Fibroblast of the conjunctiva (primary cell): Measurements from ENCODE around the gene POLDIP2.
A peak's percentile ranks its signal among the peaks of the same experiment; 100 is the strongest.

Experiments used
- DNase-seq: peaks from one replicate; pipeline ENCODE4 v3.0.0-alpha.2; 2010; ENCODE audit warnings: low read depth

The POLDIP2 gene

DNA sequence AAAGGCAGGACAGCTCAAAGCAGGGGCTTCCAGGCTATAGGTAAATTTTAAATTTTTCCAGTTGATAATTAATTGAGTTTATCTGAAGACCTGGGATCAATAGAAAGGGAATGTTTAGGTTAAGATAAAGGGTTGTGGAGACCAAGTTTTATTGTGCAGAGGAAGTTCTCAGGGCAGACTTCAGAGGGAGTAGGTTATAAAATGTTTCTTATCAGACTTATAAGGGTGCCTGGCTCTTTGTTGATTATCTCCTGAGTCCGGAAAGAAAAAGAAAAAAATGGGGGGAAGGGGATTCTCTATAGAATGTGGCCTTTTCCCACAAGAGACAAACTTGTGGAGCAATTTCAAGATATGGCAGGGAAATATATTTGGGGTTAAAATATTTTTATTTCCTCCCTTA, 32.8 kb upstream of the POLDIP2 start:
- no peak for DNase-seq

DNA sequence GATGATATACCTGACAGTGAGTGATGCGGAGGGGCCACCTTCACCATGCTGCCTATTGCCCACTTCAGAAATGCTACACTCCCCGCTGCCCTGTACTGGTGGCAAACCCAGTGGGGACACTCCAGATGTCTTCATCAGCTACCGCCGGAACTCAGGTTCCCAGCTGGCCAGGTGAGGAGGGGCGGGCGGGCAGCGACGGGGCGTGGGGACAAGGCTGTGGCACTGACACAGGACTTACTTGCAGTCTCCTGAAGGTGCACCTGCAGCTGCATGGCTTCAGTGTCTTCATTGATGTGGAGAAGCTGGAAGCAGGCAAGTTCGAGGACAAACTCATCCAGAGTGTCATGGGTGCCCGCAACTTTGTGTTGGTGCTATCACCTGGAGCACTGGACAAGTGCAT, 30.8 kb upstream of the POLDIP2 start:
- DNase-seq, result no peak

- no peak for DNase-seq
These were observed 29.1 kb upstream of the POLDIP2 start for GRCh38 chr17:28386391-28386790.

GRCh38 chr17:28385406-28385805, 28.1 kb upstream of the POLDIP2 start:
- DNase-seq, result no peak

GRCh38 chr17:28385037-28385400, 27.7 kb upstream of the POLDIP2 start:
- DNase-seq, result no peak

GRCh38 chr17:28384281-28385036, 27.1 kb upstream of the POLDIP2 start:
- no peak for DNase-seq

DNA sequence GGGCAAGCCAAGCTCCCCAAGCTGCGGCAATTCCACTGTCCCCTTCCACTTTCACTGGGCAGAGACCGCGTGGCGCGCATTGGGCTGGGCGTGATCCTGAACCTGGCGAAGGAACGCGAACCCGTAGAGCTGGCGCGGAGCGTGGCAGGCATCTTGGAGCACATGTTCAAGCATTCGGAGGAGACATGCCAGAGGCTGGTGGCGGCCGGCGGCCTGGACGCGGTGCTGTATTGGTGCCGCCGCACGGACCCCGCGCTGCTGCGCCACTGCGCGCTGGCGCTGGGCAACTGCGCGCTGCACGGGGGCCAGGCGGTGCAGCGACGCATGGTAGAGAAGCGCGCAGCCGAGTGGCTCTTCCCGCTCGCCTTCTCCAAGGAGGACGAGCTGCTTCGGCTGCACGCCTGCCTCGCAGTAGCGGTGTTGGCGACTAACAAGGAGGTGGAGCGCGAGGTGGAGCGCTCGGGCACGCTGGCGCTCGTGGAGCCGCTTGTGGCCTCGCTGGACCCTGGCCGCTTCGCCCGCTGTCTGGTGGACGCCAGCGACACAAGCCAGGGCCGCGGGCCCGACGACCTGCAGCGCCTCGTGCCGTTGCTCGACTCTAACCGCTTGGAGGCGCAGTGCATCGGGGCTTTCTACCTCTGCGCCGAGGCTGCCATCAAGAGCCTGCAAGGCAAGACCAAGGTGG, 24.0 kb upstream of the POLDIP2 start:
- DNase-seq, result no peak

DNA sequence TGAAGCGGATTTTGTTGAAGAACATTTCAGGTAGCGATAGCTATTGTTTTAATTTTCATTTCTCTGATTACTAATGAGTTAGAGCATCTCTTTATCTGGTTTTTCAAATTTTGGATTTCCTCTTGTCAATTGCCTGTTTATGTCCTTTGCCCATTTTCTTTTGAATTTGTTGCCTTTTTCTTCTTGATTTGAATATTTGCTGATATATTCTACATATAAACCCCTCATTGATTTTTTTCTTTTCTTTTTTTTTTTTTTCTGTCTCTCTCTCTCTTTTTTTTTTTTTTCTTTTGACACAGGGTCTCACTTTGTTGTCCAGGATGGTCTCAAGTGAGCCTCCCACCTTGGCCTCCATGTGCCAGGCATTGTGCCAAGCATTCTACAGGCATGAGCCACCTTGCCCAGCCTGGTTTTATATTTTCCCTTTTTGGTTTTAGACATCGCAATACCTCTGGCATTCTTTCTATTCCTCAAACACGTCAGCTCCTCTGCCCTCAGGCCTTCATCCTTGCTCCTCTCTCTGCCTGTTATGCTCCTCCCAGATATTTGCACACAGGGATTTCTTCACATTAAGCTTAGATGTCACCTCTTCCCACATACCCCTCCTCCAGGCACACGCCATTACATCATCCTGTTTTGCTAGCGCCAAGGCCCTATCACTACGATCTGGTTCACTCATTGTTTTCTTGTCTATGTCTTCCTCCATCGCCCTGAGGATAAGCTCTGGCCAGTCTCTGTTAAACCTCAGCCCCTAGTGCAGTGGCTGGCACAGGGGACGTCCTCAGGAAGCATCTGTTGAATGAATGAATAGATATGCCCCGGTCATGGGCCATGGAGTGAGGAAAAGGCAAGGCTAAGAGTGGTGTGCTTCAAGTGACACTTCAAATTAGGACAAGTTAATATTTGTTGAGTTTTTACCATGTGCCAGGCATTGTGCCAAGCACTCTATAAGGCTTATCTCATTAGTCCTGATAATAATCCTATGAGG, 22.8 kb upstream of the POLDIP2 start:
- DNase-seq, result peak; percentile 12

DNA sequence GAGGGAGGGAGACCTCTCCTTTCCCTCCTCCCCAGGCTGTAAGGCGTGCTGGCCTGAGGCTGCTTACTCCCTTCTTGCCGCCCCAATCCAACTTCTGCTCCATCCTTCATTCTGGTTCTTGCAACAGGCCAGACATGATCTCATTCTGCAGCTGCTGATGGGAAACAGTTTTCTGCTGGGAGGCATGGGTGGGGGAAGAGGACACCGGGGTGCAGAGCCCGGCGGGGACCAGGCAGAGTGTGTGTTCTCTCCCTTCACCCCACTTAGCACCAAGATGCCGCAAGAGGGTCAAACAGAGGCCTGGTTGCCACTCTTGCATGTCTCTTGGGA, 15.6 kb upstream of the POLDIP2 start:
- no peak for DNase-seq

- no peak for DNase-seq
These were observed 15.0 kb upstream of the POLDIP2 start for GRCh38 chr17:28372203-28372944.

DNA sequence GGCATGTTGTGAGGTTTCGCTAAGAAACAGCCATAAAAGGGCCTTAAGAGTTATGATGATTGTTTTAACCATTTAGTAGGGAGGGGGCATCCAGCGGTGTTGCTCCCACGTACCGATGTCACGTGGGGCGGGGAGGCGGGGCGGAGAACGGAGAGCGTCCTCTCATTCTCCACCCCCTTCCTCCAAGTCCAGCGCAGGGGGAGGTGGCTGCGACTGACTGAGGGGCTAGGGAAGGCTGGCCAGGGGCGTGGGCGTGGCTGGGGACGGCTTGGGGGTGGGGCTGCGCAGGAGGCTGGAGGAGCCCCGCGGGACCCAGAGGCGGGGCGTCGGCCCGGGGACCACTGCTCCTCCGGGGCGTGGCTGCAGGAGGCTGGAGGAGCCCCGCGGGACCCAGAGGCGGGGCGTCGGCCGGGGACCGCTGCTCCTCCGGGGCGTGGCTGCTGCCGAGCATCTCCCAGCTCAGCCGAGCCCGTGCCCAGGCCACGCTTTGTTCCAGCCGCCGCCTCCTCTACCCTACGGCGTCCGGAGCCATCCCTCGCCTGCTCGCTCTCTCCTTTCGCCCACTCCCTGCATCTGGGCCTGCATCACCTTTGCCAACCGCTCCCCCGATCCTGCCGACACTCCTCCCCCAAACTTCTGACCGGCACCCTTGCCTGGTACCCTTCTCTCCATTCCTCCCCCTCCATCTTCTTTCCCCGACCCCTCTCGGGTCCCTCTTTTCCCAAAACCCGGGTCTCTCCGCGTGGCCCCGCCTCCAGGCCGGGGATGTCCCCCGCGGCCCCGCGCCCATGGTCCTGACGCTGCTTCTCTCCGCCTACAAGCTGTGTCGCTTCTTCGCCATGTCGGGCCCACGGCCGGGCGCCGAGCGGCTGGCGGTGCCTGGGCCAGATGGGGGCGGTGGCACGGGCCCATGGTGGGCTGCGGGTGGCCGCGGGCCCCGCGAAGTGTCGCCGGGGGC, 14.2 kb upstream of the POLDIP2 start, which contains the start of gene SARM1:
Gene SARM1, plus strand, starts transcription at position 450 of the 958 bp plus-strand sequence. Its CDS starts 339 bp downstream, at position 789.
- peak; percentile 81 for DNase-seq

- no peak for DNase-seq
These were observed 13.4 kb upstream of the POLDIP2 start for GRCh38 chr17:28370744-28371103.

GRCh38 chr17:28370035-28370743, 12.9 kb upstream of the POLDIP2 start, which contains the start of gene VTN:
Gene VTN, minus strand, starts transcription at chr17:28370307. Its CDS starts 104 bp downstream, at chr17:28370203.
- DNase-seq, result no peak

DNA sequence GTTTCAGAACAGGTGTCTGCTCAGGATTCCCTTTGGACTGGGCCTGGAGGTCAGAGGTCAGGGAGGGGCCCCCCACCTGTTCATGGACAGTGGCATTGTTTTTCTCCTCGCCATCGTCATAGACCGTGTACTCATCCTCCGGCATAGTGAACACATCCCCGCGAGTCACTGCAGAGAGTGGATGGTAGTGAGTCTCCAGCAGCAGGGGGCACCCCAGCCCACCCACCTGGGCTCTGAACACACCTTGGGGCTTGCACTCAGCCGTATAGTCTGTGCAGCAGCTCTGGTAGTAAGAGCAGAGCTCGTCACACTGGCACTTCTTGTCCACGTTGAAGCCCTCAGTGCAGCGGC, 12.3 kb upstream of the POLDIP2 start:
- DNase-seq, result no peak

- DNase-seq, result no peak
These were observed 11.8 kb upstream of the POLDIP2 start for GRCh38 chr17:28368915-28369683.

DNA sequence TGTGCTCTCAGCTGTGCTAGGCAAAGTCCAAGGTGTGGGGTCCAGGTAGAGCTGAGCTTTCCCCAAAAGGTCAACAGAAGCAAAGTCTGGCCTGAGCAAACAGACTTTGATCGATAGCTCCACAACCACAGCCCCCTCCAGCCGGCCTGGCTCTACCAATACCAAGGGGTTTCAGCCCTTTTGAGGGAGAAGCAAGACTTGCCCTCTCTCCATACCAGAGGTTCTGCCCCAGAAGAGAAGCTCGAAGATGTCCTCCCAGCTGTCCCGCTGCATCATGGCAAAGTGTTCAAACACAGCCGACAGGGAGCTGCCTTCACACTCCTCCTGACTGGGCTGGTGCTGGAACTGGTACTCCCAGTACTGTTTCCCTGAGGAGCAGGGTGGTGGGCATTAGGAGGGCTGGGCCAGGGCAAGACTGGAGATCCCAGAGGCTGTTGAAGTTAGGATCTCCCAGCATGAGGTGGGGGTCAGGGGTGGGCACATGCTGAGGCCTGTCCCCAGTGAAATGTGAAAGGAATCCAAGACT, 11.0 kb upstream of the POLDIP2 start:
- DNase-seq, result no peak

GRCh38 chr17:28367641-28368305, 10.4 kb upstream of the POLDIP2 start:
- DNase-seq, result no peak

GRCh38 chr17:28366605-28367004, 9.3 kb upstream of the POLDIP2 start:
- no peak for DNase-seq
